Heart left ventricle (tissue), 13 donors: ENCODE measurements around the gene EPGN.

Source experiments
- POLR2A ChIP-seq, 2 donors: fragments of 450-650 bp; IDR thresholded peaks; one replicate each; pipeline ENCODE4 v1.6.1; 2017; ENCODE audit warnings: antibody characterized with exemption in 2 of 2, mild to moderate bottlenecking in 2 of 2, moderate library complexity in 2 of 2
- TF ChIP-seq, protein P1 (sequence below), 12 donors: fragments of 200-600 bp; sonication (generic) in 4 of 12; IDR thresholded peaks; one replicate each; pipeline versions ENCODE4 v1.5.0 to v1.8.0; 2018 to 2022; ENCODE audit warnings: antibody characterized with exemption in 12 of 12, mild to moderate bottlenecking in 5 of 12
- donor health status: ischemic (EF 13 %, LVEDD 7.1; RV severe dilation, severe dysfunction).
- donor health status: DM: no; HTN: yes; CAD: no.
- donor health status: DM: no; HTN: no; CAD: no.
- donor health status: ischemic (EF 25% LVEDD 6.9; RV normal size, moderate dysfunction).
- donor health status: ischemic (EF 25% LVEDD 5.7; RV mildly dilated, moderate dysfunction).
- donor health status: ischemic (EF 35%, LVEDD 5.7; RV mildly dilated, moderate dysfunction).
- donor health status: nonischemic (EF 11% LVEDD 7.7; RV severe dilation, severe dysfunction).
- donor health status: DM: yes; HTN: yes; CAD: no.
- donor health status: PGD.
- donor health status: ischemic (EF 29% LVEDD 5.4; RV normal size, mild dysfunction).
- donor health status: nonischemic (EF 23%, LVEDD 6.1; RV moderate dilation, normal function).

GRCh38 chr4:74260036-74260435 lies 48.2 kb upstream of the EPGN start:
- TF ChIP-seq, protein P1, sequence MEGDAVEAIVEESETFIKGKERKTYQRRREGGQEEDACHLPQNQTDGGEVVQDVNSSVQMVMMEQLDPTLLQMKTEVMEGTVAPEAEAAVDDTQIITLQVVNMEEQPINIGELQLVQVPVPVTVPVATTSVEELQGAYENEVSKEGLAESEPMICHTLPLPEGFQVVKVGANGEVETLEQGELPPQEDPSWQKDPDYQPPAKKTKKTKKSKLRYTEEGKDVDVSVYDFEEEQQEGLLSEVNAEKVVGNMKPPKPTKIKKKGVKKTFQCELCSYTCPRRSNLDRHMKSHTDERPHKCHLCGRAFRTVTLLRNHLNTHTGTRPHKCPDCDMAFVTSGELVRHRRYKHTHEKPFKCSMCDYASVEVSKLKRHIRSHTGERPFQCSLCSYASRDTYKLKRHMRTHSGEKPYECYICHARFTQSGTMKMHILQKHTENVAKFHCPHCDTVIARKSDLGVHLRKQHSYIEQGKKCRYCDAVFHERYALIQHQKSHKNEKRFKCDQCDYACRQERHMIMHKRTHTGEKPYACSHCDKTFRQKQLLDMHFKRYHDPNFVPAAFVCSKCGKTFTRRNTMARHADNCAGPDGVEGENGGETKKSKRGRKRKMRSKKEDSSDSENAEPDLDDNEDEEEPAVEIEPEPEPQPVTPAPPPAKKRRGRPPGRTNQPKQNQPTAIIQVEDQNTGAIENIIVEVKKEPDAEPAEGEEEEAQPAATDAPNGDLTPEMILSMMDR (IDR thresholded peaks at IDR 0.05): no peak
- TF ChIP-seq POLR2A (IDR thresholded peaks at IDR 0.05): no peak
